Activated naive CD8-positive, alpha-beta T cell treated with anti-CD3 and anti-CD28 coated beads for 36 hours (primary cell): ENCODE data around the gene MXD4. TPM values are rescaled to one million over a fixed set of nuclear protein-coding genes. Genes with fewer than 3 reads are reported as not detected.

Experiments
- DNase-seq: peaks from one replicate; pipeline ENCODE4 v3.0.0; 2021
- H3K27ac Mint-ChIP-seq: one replicate; pipeline ENCODE4 v1.8.0; 2022; ENCODE audit warnings: mild to moderate bottlenecking, moderate library complexity, mixed read lengths
- H3K27me3 Mint-ChIP-seq: one replicate; pipeline ENCODE4 v1.8.0; 2022; ENCODE audit warnings: mild to moderate bottlenecking, mixed read lengths
- H3K36me3 Mint-ChIP-seq: one replicate; pipeline ENCODE4 v1.8.0; 2021; ENCODE audit warnings: mild to moderate bottlenecking, mixed read lengths
- H3K4me1 Mint-ChIP-seq: one replicate; pipeline ENCODE4 v1.8.0; 2021; ENCODE audit warnings: mixed read lengths
- H3K4me3 Mint-ChIP-seq: one replicate; pipeline ENCODE4 v1.8.0; 2022; ENCODE audit warnings: mild to moderate bottlenecking, moderate library complexity, mixed read lengths
- H3K9me3 Mint-ChIP-seq: one replicate; pipeline ENCODE4 v1.8.0; 2022; ENCODE audit warnings: mixed read lengths
- total RNA-seq, 2 experiments: library from RNA; stranded (reverse); gene quantifications; one replicate each; pipeline ENCODE4 v1.2.3, GENCODE V29; 2021

The MXD4 gene
- total RNA-seq = 1 to 10 TPM in 1 of 2 experiments, under 1 TPM in 1; 0.78 to 1.2 TPM

- H3K9me3 Mint-ChIP-seq = no peaks in the 10 kb centered on the region
- H3K4me3 Mint-ChIP-seq = peak within 1 kb of the TSS; percentile 67
- H3K36me3 Mint-ChIP-seq = no peaks in the 10 kb centered on the region
- no peak for DNase-seq
- H3K4me1 Mint-ChIP-seq = peaks cover 1% of the 10 kb centered on the region
- no peaks in the 10 kb centered on the region for H3K27me3 Mint-ChIP-seq
- peak within 1 kb of the TSS; percentile 62 for H3K27ac Mint-ChIP-seq
Measured at GRCh38 chr4:2261853-2262144, at the start of gene MXD4. MXD4 (minus strand) TSS chr4:2262109; CDS start chr4:2261980, 129 bp downstream.

- H3K36me3 Mint-ChIP-seq = peaks cover 1% of the 10 kb centered on the region
- H3K4me1 Mint-ChIP-seq = no peaks in the 10 kb centered on the region
- no peaks in the 10 kb centered on the region for H3K27me3 Mint-ChIP-seq
- no peak overlapping the region for H3K27ac Mint-ChIP-seq
- no peak for DNase-seq
- no peak overlapping the region for H3K4me3 Mint-ChIP-seq
- H3K9me3 Mint-ChIP-seq = peaks cover 13% of the 10 kb centered on the region
Measured at GRCh38 chr4:2306773-2307410, 45.0 kb upstream of the MXD4 start.

- no peaks in the 10 kb centered on the region for H3K4me1 Mint-ChIP-seq
- no peak overlapping the region for H3K4me3 Mint-ChIP-seq
- DNase-seq = no peak
- peaks cover 1% of the 10 kb centered on the region for H3K36me3 Mint-ChIP-seq
- H3K9me3 Mint-ChIP-seq = peaks cover 13% of the 10 kb centered on the region
- no peaks in the 10 kb centered on the region for H3K27me3 Mint-ChIP-seq
- H3K27ac Mint-ChIP-seq = no peak overlapping the region
Measured at GRCh38 chr4:2305766-2306501, 44.0 kb upstream of the MXD4 start.

GRCh38 chr4:2304877-2305561, 43.1 kb upstream of the MXD4 start:
- Mint-ChIP-seq H3K9me3 (peaks cover 8% of the 10 kb centered on the region), H3K36me3 (no peaks in the 10 kb centered on the region), H3K27me3 (no peaks in the 10 kb centered on the region), H3K4me1 (no peaks in the 10 kb centered on the region), H3K27ac (no peak overlapping the region), H3K4me3 (no peak overlapping the region)
- no peak for DNase-seq

- H3K36me3 Mint-ChIP-seq = no peaks in the 10 kb centered on the region
- H3K4me3 Mint-ChIP-seq = no peak overlapping the region
- no peak for DNase-seq
- no peak overlapping the region for H3K27ac Mint-ChIP-seq
- H3K4me1 Mint-ChIP-seq = no peaks in the 10 kb centered on the region
- H3K9me3 Mint-ChIP-seq = peaks cover 6% of the 10 kb centered on the region
- no peaks in the 10 kb centered on the region for H3K27me3 Mint-ChIP-seq
Measured at GRCh38 chr4:2304321-2304876, 42.5 kb upstream of the MXD4 start.

GRCh38 chr4:2303686-2304320, 41.9 kb upstream of the MXD4 start:
- Mint-ChIP-seq H3K4me3 (no peak overlapping the region), H3K27ac (no peak overlapping the region), H3K36me3 (no peaks in the 10 kb centered on the region), H3K27me3 (no peaks in the 10 kb centered on the region), H3K4me1 (no peaks in the 10 kb centered on the region), H3K9me3 (peaks cover 5% of the 10 kb centered on the region)
- no peak for DNase-seq

- peaks cover 5% of the 10 kb centered on the region for H3K9me3 Mint-ChIP-seq
- H3K27me3 Mint-ChIP-seq = no peaks in the 10 kb centered on the region
- DNase-seq = no peak
- H3K4me3 Mint-ChIP-seq = no peak overlapping the region
- no peak overlapping the region for H3K27ac Mint-ChIP-seq
- no peaks in the 10 kb centered on the region for H3K36me3 Mint-ChIP-seq
- H3K4me1 Mint-ChIP-seq = no peaks in the 10 kb centered on the region
Measured at GRCh38 chr4:2303121-2303685, 41.3 kb upstream of the MXD4 start.

GRCh38 chr4:2302387-2303119, 40.6 kb upstream of the MXD4 start:
- Mint-ChIP-seq H3K4me1 (peaks cover 5% of the 10 kb centered on the region), H3K27ac (no peak overlapping the region), H3K4me3 (no peak overlapping the region), H3K9me3 (peaks cover 5% of the 10 kb centered on the region), H3K27me3 (no peaks in the 10 kb centered on the region), H3K36me3 (no peaks in the 10 kb centered on the region)
- no peak for DNase-seq

- DNase-seq = no peak
- Mint-ChIP-seq H3K27me3 (no peaks in the 10 kb centered on the region), H3K36me3 (no peaks in the 10 kb centered on the region), H3K4me1 (peaks cover 13% of the 10 kb centered on the region), H3K27ac (no peak overlapping the region), H3K9me3 (peaks cover 2% of the 10 kb centered on the region), H3K4me3 (no peak overlapping the region)
Measured at GRCh38 chr4:2301806-2302205, 39.9 kb upstream of the MXD4 start.

GRCh38 chr4:2301225-2301642, 39.3 kb upstream of the MXD4 start:
- Mint-ChIP-seq H3K9me3 (no peaks in the 10 kb centered on the region), H3K27ac (no peak overlapping the region), H3K27me3 (no peaks in the 10 kb centered on the region), H3K36me3 (no peaks in the 10 kb centered on the region), H3K4me3 (no peak overlapping the region), H3K4me1 (peaks cover 16% of the 10 kb centered on the region)
- DNase-seq = no peak

- H3K27me3 Mint-ChIP-seq = no peaks in the 10 kb centered on the region
- H3K4me1 Mint-ChIP-seq = peaks cover 21% of the 10 kb centered on the region
- H3K4me3 Mint-ChIP-seq = no peak overlapping the region
- no peaks in the 10 kb centered on the region for H3K36me3 Mint-ChIP-seq
- no peak overlapping the region for H3K27ac Mint-ChIP-seq
- H3K9me3 Mint-ChIP-seq = no peaks in the 10 kb centered on the region
- no peak for DNase-seq
Measured at GRCh38 chr4:2300431-2301224, 38.7 kb upstream of the MXD4 start.

- Mint-ChIP-seq H3K27me3 (no peaks in the 10 kb centered on the region), H3K27ac (no peak overlapping the region), H3K9me3 (no peaks in the 10 kb centered on the region), H3K4me1 (peaks cover 26% of the 10 kb centered on the region), H3K36me3 (no peaks in the 10 kb centered on the region), H3K4me3 (no peak overlapping the region)
- no peak for DNase-seq
Measured at GRCh38 chr4:2299794-2300193, 37.9 kb upstream of the MXD4 start.

GRCh38 chr4:2298532-2298991, 36.7 kb upstream of the MXD4 start:
- Mint-ChIP-seq H3K27me3 (no peaks in the 10 kb centered on the region), H3K9me3 (peaks cover 3% of the 10 kb centered on the region), H3K4me1 (peaks cover 31% of the 10 kb centered on the region), H3K27ac (no peak overlapping the region), H3K4me3 (no peak overlapping the region), H3K36me3 (no peaks in the 10 kb centered on the region)
- no peak for DNase-seq
